H1 (cell line): Measurements from ENCODE around the gene PDIA5. TPM values are rescaled to one million over a fixed set of nuclear protein-coding genes. Genes with fewer than 3 reads are reported as not detected.

ENCODE experiments used
- EP300 ChIP-seq, 2 experiments: IDR thresholded peaks; 1 replicate in 1 of 2; 2 replicates in 1 of 2; pipeline ENCODE4 v1.6.1; 2011 to 2012; ENCODE audit warnings: low read depth in 2 of 2, low read length in 2 of 2, mild to moderate bottlenecking in 2 of 2, borderline replicate concordance in 1 of 2, inconsistent platforms in 1 of 2, moderate library complexity in 1 of 2
- POLR2AphosphoS5 ChIP-seq: IDR thresholded peaks from 2 replicates; pipeline ENCODE4 v1.6.1; 2011; ENCODE audit warnings: low read depth, low read length
- ZNF274 ChIP-seq: IDR thresholded peaks from 2 replicates; pipeline ENCODE4 v1.7.0; 2012; ENCODE audit warnings: low read length, borderline replicate concordance; ENCODE audit errors: extremely low read depth
- polyA plus RNA-seq, 7 experiments: library from polyadenylated mRNA; depleted of rRNA in 3 of 7; stranded (reverse) in 5 of 7; unstranded in 2 of 7; fragments of >200 nt in 5 of 7; fragments of 200-250 nt in 2 of 7; gene quantifications; 1 replicate in 5 of 7; 2 replicates in 1 of 7; 4 replicates in 1 of 7; pipeline versions ENCODE4 v1.2.1 to v1.2.3, GENCODE V29; 2011 to 2013; ENCODE audit warnings: missing spikeins in 2 of 7, mixed read lengths in 2 of 7
- total RNA-seq: library from RNA; stranded (reverse); fragmentation: NEBNext Ultra II Directional; extraction: Animal tissue kit (Norgen Biotek cat#: 25700); gene quantifications from 2 replicates; pipeline ENCODE4 v1.2.1, GENCODE V29; 2021

PDIA5 gene
- total and polyA plus RNA-seq, 2 of the 8 experiments (the other 6 are each of a cell fraction or from before 2014, with no cell fraction given): 18.2 to 32.8 TPM

GRCh38 chr3:123180791-123181190 is 114.0 kb downstream of the PDIA5 start (continued):
- TF ChIP-seq ZNF274 (no peak), EP300 (IDR thresholded peaks at IDR 0.05; ENCODE audit: borderline replicate concordance in 1 of 2, low read depth in 2 of 2, low read length in 2 of 2) (no peak), POLR2AphosphoS5 (no peak)
